SK-N-MC (cell line): ENCODE measurements around the gene CRACR2A.

Experiments
- EZH2 ChIP-seq: fragments of 200-600 bp; sonication (generic); IDR thresholded peaks from one replicate; pipeline ENCODE4 v1.6.1; 2017; ENCODE audit warnings: antibody characterized with exemption
- FOXP2 ChIP-seq: optimal IDR thresholded peaks from 2 replicates; pipeline ENCODE3; 2011; ENCODE audit warnings: mild to moderate bottlenecking, moderate library complexity; ENCODE audit not compliant: insufficient read depth; ENCODE audit errors: extremely low read length, control extremely low read depth
- POLR2AphosphoS5 ChIP-seq: IDR thresholded peaks from 2 replicates; pipeline ENCODE4 v1.6.1; 2012; ENCODE audit warnings: mild to moderate bottlenecking, low read depth, low read length, borderline replicate concordance

DNA sequence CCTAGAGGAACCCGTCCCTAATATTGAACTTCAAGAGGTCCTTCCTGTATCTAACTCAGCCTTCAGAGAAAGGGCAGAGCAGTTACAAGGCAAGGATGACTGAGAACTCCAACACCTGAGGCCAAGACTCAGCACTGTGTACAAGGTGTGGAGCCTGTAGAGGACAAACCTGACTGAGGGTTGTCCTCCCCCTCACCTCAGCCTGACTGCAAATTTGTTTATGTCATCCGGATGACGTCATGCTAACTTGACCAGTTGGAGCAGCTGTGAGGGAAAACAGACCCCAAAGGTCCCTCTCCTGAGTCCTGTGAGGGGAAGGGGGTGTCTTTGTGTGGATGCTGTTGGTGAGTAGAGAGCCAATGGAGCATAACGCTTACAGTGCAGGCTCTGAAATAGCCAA lies 4.3 kb downstream of the CRACR2A start:
- no peak for TF ChIP-seq POLR2AphosphoS5
- TF ChIP-seq EZH2 = no peak
- TF ChIP-seq FOXP2 = no peak
